Loucy (cell line): Measurements from ENCODE around the gene SEPSECS.

Experiments
- CTCF ChIP-seq: fragments of 200-600 bp; sonication (generic); conservative IDR thresholded peaks from 2 replicates; pipeline ENCODE4 v1.5.1; 2014; ENCODE audit warnings: mild to moderate bottlenecking, antibody characterized with exemption, low read length
- EZH2phosphoT487 ChIP-seq: fragments of 200-600 bp; IDR thresholded peaks from 2 replicates; pipeline ENCODE4 v1.6.1; 2018; ENCODE audit warnings: antibody characterized with exemption, mild to moderate bottlenecking, moderate library complexity, borderline replicate concordance

- TF ChIP-seq CTCF (no peak), EZH2phosphoT487 (no peak)
These were observed 4.3 kb downstream of the SEPSECS start for GRCh38 chr4:25155947-25156346.
